GM21526 (cell line): ENCODE results near the gene DLK2.

ENCODE experiments used
- ATAC-seq: cut with Tn5 transposase; IDR thresholded peaks from one replicate; pipeline ENCODE4 v1.9.1; 2021; ENCODE audit warnings: moderate library complexity; ENCODE audit not compliant: unreplicated experiment, low FRiP score

The DLK2 gene

DNA sequence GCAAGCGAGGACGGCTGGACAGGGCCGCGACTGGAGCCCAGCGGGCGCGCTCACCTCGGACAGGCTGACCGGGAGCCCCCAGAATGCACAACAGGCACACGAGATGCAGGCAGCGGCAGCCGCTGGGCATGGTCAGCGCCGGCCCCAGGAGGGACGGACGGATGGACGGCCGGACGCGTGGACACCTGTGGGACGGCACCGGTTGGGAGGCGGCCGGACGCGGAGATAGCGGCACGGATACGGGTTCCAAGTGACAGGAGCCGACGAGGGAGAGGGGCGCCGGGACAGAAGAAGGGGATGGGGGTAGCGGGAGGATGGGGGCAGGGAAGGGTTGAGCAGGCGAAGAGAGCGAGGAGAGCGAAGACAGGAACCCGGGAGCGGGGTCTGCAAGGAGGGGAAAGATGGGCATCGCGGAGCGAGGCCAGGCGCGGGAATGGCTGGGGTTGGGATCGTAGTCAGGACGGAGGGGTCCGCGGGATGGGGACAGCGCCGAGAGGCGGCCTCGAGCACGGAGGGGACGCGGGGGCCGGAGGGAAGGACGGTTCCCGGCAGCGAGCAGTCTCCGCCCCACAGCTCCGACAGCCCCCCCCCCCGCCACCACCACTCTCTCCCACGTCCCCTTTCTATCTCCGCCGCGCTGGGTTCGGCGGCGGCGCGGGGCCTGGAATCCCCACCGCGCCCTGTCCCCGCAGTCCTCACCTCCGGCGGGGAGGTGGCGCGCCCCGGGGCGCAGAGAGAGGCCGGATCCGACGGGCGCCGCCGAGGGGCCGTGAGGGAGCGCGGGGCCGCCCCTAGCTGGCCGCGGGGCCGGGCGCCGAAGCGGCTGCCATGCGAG is 435 bp downstream of the DLK2 start:
- ATAC-seq = no peak

DNA sequence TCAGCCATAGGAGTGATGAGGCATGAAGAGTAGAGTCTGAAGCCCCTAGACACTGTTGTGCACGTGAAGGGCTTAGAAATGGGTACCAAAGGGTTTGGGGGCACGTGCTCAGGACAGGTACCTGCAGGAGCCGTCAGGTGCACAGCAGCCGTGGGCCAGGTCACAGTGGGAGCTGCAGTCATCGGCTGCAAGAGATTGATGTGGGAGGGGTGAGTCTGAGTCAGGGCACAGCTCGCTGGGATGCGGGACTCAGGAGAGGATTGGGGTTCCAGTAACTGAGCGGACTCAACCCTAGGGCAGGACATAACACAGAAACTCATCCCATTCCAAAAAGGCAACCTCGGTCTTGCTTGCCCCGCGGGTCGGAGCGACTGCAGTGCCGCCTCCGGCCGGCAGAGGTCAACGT is 1.1 kb downstream of the DLK2 start:
- ATAC-seq = no peak

- ATAC-seq = no peak
Measured at GRCh38 chr6:43453831-43454230, 1.5 kb downstream of the DLK2 start.

GRCh38 chr6:43452896-43453295 is 2.5 kb downstream of the DLK2 start:
- no peak for ATAC-seq

GRCh38 chr6:43451939-43452338 is 3.4 kb downstream of the DLK2 start:
- no peak for ATAC-seq

DNA sequence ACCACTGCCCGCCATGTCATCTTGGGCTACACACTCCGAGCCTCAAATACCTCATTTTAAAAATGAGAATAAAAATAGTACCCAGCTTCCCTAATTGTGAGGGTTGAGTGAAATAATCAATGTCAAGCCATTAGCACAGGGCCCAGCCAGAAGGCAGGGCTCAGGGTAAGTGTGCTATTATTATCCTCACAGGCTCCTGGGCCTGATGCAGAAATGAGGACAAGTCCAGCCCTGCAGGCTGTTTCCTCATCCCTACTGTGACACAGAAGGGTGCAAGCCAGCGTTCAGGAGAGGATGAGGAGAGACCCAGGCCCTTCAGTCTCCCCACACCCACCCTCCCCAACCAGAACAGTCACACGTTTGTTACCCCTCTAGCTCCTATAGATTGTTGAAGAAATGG is 4.0 kb downstream of the DLK2 start:
- ATAC-seq = no peak

DNA sequence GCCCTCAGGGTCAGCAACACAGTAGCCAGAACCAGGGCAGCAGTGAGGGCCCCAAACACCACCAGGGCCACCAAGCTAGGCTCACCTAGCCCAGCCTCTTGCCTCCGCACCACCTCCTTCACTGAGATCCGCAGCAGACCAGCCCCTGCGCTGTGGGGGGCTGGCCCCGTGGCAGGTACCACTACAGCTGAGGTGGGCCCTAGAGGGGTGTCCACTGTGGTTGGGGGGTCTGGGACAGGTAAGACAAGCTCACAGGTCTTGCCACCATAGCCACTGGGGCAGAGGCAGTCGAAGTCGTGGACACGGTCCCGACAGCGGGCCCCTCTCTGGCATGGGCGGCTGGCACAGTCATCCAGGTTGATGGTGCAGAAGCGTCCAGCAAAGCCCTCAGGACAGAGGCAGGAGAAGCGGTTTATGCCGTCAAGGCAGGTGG is 4.6 kb downstream of the DLK2 start:
- no peak for ATAC-seq

DNA sequence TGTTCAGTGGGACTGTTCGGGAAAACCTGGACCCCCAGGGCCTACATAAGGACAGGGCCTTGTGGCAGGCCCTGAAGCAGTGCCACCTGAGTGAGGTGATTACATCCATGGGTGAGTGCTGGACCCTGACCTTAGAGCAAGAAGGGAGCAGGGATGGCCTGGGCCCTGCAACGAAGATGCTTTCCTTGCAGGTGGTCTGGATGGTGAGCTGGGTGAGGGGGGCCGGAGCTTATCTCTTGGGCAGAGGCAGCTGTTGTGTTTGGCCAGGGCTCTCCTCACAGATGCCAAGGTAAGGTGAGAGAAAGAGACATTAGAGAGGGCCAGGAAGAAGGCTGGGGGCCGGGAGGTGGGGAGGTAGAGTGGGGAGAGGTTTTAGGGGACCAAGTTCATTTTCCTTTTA is 6.4 kb downstream of the DLK2 start:
- no peak for ATAC-seq

DNA sequence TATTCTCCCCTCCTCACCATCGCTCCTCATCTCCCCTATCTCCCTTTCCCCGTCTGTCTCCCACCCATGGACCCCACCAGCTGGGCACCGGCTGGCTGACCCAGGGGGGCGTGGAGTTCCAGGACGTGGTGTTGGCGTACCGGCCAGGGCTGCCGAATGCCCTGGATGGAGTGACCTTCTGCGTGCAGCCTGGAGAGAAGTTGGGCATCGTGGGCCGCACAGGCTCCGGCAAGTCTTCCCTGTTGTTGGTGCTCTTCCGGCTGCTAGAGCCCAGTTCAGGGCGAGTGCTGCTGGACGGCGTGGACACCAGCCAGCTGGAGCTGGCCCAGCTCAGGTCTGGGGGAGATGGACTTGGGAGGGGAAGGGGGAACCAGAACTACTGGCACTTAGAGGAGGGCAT is 7.7 kb downstream of the DLK2 start:
- no peak for ATAC-seq

DNA sequence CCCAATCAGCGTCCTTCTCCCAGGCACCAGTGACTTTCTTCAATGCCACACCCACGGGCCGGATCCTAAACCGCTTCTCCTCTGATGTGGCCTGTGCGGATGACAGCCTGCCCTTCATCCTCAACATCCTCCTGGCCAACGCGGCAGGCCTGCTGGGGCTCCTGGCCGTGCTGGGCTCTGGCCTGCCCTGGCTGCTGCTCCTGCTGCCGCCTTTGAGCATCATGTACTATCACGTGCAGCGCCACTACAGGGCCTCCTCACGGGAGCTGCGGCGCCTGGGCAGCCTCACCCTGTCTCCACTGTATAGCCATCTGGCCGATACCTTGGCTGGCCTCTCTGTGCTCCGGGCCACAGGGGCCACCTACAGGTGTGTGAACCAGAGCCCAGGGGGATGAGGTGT is 9.8 kb downstream of the DLK2 start:
- no peak for ATAC-seq

DNA sequence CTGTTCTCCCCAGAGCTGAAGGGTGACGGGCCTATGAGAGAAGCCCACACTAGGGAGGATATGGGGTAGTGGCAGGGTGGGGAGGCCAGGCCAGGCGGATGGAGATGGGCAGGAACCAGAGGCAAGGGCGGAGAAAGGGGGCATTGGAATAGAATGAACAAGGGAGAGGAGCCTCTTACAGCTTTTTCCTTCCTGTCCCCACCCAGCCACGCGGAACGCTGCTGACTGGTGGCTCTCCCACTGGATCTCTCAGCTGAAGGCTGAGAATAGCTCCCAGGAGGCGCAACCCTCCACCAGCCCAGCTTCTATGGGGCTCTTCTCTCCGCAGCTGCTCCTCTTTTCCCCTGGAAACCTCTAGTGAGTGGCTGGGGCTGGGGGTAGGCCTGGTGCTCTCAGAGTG is 10.8 kb downstream of the DLK2 start:
- ATAC-seq = no peak

- ATAC-seq = no peak
Measured at GRCh38 chr6:43444036-43444435, 11.3 kb downstream of the DLK2 start.

DNA sequence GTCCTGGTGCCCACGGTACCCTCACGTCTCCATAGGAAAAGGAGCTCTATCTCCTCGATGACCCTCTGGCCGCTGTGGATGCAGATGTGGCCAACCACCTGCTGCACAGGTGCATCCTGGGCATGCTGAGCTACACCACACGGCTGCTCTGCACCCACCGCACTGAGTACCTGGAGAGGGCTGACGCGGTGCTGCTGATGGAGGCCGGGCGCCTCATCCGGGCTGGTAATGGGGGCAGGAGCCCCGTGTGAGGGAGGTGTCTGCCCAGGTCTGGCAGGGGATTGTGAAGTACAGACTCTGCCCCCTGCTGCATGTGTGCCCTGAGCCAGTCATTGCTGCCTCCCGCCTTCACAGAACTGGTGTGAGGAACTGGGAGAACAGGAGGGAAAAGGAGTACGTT is 12.4 kb downstream of the DLK2 start:
- no peak for ATAC-seq

DNA sequence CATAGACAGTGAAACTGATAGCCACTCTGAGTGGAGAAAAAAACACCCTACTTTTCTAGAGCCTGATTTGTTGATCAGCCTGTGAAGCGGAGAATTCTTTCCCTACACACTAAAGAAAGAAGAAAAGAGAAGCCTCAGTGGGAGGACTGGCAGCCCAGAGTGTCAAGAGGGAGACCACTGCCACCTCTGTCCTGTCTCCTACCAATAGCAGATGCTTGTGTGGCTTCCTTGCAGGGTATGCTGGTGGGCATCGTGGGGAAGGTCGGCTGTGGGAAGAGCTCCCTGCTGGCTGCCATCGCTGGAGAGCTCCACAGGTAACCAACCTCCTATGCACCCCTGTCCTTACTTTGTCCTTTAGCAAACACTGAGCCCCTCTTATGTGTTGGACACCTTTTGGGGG is 17.6 kb downstream of the DLK2 start:
- no peak for ATAC-seq

GRCh38 chr6:43436577-43437282 is 18.6 kb downstream of the DLK2 start:
- ATAC-seq = no peak

- ATAC-seq = no peak
Measured at GRCh38 chr6:43435682-43436437, 19.5 kb downstream of the DLK2 start.

- no peak for ATAC-seq
Measured at GRCh38 chr6:43434943-43435342, 20.4 kb downstream of the DLK2 start.

DNA sequence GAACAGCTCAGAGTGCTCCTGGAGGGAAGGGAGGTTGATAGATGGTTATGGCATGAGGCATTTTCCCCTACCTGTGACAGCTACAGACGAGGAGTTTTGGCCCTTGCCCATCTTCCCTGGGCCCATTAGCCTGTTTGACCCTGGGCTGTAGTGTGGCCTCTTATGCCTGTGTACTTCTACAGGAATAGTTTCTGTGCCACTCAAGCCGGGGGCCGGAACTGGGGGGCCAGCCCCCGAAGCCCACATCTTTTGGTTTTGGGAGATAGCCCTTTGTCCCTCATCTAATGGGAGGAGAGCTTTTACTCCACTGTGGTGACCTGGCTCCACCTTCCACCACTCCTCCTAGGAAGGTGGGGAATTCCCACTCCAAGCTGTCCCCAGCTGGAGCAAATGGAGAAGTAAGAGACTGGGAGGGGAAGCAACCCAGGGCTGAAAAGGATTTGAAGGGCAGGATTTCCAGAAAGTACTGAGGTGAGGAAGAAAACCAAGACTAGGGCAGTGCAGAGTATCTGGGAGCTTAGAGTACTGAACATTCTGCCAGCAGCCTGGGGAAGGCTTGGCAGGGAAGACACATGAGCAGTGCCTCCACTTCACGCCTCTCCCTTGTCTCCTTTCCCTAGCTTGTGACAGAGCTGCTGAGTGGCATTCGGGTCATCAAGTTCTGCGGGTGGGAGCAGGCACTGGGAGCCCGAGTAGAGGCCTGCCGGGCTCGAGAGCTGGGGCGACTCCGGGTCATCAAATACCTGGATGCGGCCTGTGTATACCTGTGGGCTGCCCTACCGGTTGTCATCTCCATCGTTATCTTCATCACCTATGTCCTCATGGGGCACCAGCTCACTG is 21.1 kb downstream of the DLK2 start:
- ATAC-seq = no peak

- no peak for ATAC-seq
Measured at GRCh38 chr6:43433148-43433547, 22.2 kb downstream of the DLK2 start.
